Mesothelial cell of epicardium (in vitro differentiated cells): ENCODE measurements around the gene CPXM2. TPM values are rescaled to one million over a fixed set of nuclear protein-coding genes. Genes with fewer than 3 reads are reported as not detected.

Experiments used
- DNase-seq, 2 experiments: peaks; one replicate each; pipeline ENCODE4 v3.0.0; 2021; ENCODE audit warnings: low spot score in 2 of 2; ENCODE audit not compliant: unreplicated experiment in 2 of 2
- H3K27ac Mint-ChIP-seq: 2 replicates; pipeline ENCODE4 v1.8.0; 2021; ENCODE audit warnings: mixed read lengths
- H3K27me3 Mint-ChIP-seq: 2 replicates; pipeline ENCODE4 v1.8.0; 2021; ENCODE audit warnings: low read depth, mixed read lengths
- H3K36me3 Mint-ChIP-seq: 2 replicates; pipeline ENCODE4 v1.8.0; 2021; ENCODE audit warnings: mixed read lengths
- H3K4me1 Mint-ChIP-seq: 2 replicates; pipeline ENCODE4 v1.8.0; 2021; ENCODE audit warnings: mixed read lengths
- H3K4me3 Mint-ChIP-seq: 2 replicates; pipeline ENCODE4 v1.8.0; 2021; ENCODE audit warnings: mild to moderate bottlenecking, moderate library complexity, mixed read lengths
- H3K9me3 Mint-ChIP-seq: 2 replicates; pipeline ENCODE4 v1.8.0; 2021; ENCODE audit warnings: mixed read lengths
- CTCF ChIP-seq: fragments of 200-600 bp; sonication (generic); IDR thresholded peaks from one replicate; pipeline ENCODE4 v1.5.0; 2021; ENCODE audit warnings: antibody characterized with exemption; ENCODE audit not compliant: unreplicated experiment
- total RNA-seq: library from RNA; stranded (reverse); gene quantifications from 3 replicates; pipeline ENCODE4 v1.2.1, GENCODE V29; 2021

The CPXM2 gene
- total RNA-seq, 1 donor from 2014 or later = 0.92 TPM

GRCh38 chr10:123831259-123831658 lies 60.3 kb downstream of the CPXM2 start:
- H3K4me1 Mint-ChIP-seq = peaks cover 7% of the 10 kb centered on the region
- no peaks in the 10 kb centered on the region for H3K36me3 Mint-ChIP-seq
- no peak overlapping the region for H3K4me3 Mint-ChIP-seq
- H3K27me3 Mint-ChIP-seq = peaks cover 19% of the 10 kb centered on the region
- no peak overlapping the region for H3K27ac Mint-ChIP-seq
- DNase-seq = no peak
- peaks cover 7% of the 10 kb centered on the region for H3K9me3 Mint-ChIP-seq
- TF ChIP-seq CTCF = no peak

- no peak for TF ChIP-seq CTCF
- peaks cover 6% of the 10 kb centered on the region for H3K27me3 Mint-ChIP-seq
- no peak for DNase-seq
- H3K9me3 Mint-ChIP-seq = peaks cover 17% of the 10 kb centered on the region
- no peaks in the 10 kb centered on the region for H3K4me1 Mint-ChIP-seq
- no peak overlapping the region for H3K4me3 Mint-ChIP-seq
- no peak overlapping the region for H3K27ac Mint-ChIP-seq
- H3K36me3 Mint-ChIP-seq = no peaks in the 10 kb centered on the region
Observed at GRCh38 chr10:123821136-123821535, 70.5 kb downstream of the CPXM2 start.

DNA sequence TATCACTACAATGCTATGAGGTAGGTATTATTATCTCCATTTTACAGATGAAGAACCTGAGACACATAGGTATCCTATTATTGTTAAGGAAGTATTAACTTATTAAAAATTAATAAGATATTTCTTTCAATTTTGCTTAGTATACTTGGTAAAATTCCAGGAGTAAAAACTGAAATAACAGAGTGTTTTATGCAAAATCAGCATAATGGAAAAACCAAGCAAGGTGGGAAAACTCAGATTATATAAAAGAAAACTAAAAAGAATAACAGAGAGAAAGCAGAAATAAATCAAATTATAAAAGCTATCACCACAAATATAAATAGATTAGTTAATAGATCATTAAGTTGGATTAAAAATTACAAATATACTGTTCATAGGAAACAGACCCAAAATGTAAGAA lies 82.0 kb downstream of the CPXM2 start:
- Mint-ChIP-seq H3K4me3 (no peak overlapping the region), H3K4me1 (peaks cover 8% of the 10 kb centered on the region), H3K27ac (no peak overlapping the region), H3K27me3 (peaks cover 6% of the 10 kb centered on the region), H3K9me3 (peaks cover 10% of the 10 kb centered on the region), H3K36me3 (no peaks in the 10 kb centered on the region)
- no peak for TF ChIP-seq CTCF
- DNase-seq = no peak

GRCh38 chr10:123808906-123809305 lies 82.7 kb downstream of the CPXM2 start:
- peaks cover 8% of the 10 kb centered on the region for H3K4me1 Mint-ChIP-seq
- H3K9me3 Mint-ChIP-seq = peaks cover 4% of the 10 kb centered on the region
- H3K27ac Mint-ChIP-seq = no peak overlapping the region
- peaks cover 6% of the 10 kb centered on the region for H3K27me3 Mint-ChIP-seq
- no peak overlapping the region for H3K4me3 Mint-ChIP-seq
- no peaks in the 10 kb centered on the region for H3K36me3 Mint-ChIP-seq
- peak in 1 of 2 experiments; percentile 9 for DNase-seq
- no peak for TF ChIP-seq CTCF

DNA sequence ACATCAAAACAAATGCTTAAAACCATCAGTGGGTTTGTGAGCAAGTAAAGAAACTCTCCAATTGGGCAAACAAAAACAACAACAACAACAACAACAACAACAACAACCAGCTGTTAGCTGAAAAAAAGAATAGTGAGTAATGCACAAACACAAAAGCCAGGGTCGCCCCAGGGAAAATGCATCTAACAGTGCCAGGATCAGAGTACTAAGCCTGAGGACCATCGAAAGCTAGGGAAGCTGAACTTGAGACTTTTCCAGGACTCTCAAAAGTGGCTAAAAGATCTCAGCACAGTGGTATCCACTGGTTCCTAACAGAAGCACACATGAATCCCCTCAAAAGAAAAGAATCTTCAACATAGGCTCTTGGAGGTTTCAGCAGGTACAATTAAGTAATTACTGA lies 83.3 kb downstream of the CPXM2 start:
- H3K4me3 Mint-ChIP-seq = no peak overlapping the region
- H3K4me1 Mint-ChIP-seq = peaks cover 8% of the 10 kb centered on the region
- no peaks in the 10 kb centered on the region for H3K9me3 Mint-ChIP-seq
- DNase-seq = no peak
- peaks cover 6% of the 10 kb centered on the region for H3K27me3 Mint-ChIP-seq
- TF ChIP-seq CTCF = no peak
- H3K27ac Mint-ChIP-seq = no peak overlapping the region
- no peaks in the 10 kb centered on the region for H3K36me3 Mint-ChIP-seq

GRCh38 chr10:123807444-123808035 lies 84.1 kb downstream of the CPXM2 start:
- no peak for TF ChIP-seq CTCF
- H3K27ac Mint-ChIP-seq = no peak overlapping the region

More at GRCh38 chr10:123807444-123808035, 84.1 kb downstream of the CPXM2 start:
- no peaks in the 10 kb centered on the region for H3K9me3 Mint-ChIP-seq
- no peaks in the 10 kb centered on the region for H3K36me3 Mint-ChIP-seq
- DNase-seq = peak in 1 of 2 experiments; percentile 20
- peaks cover 6% of the 10 kb centered on the region for H3K27me3 Mint-ChIP-seq
- no peak overlapping the region for H3K4me3 Mint-ChIP-seq
- peaks cover 8% of the 10 kb centered on the region for H3K4me1 Mint-ChIP-seq
